ENCODE data around the gene CERK.

CERK gene

DNA sequence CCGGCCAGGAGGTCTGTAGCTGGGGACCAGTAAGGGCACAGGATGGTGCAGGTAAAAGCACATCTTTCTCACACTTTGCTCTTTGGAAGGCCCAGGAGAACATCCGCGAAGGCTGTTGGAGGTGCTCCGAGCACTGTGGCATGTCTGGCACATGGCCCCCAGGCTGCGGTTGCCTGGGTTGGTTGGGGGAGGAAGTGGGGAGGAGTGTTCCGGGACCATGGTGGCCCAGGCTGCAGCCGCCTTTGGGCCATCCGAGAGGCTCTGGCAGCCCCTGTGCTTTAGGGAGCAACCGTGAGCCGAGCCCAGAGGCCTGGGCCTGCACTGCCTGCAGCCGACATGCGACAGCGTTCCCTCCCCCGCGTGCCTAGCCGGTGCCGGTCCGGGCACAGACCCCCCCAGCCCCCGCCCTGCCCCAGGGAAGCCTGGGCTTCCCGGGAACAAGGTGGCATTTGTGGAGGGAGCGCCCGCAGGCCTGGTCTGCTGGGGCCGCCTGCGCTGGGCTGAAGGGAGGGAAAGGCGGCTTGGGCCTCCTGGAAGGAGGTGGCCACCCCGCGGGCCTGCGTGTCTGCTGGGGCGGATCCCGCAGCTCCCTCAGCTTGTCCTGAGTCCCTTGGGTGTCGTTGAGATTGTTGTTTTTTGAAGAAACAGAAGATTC is 59.9 kb downstream of the CERK start:
- no peak for DNase-seq (ENCODE audit: low read depth in 3 of 3)

DNA sequence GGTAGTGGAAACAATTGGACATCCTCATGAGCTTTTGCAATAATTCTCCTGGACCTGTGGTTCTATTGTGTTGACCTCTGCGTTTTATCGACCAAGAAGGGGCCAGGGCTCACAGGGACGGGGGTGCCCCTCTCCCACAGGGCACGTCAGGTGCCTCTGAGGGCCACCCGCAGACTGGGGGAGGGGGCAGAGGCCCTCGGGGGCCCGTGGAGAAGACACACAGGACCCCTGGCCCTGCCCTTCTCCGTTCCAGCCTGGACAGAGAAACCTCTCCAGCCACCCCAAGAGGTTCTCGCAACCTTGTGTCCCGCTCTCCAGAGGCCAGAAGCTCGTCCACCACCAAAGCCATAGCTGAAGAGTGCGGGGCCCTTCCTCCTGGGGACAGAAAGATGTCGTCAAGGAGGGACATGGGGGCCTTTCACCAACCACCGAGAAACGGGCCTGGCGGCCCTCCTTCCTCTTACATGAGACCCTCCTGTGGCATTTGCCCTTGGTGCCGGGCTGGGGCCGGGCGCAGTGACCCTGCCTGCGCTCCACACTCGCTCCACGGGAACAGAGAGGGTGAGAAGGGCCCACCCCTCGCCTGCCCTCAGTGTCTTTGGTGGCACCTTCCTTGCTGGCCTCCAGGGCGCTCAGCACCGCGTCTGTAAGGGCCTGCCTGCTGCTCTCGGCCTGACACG is 60.6 kb downstream of the CERK start:
- no peak for DNase-seq (ENCODE audit: low read depth in 3 of 3)

GRCh38 chr22:46676881-46677280 is 61.2 kb downstream of the CERK start:
- no peak for DNase-seq (ENCODE audit: low read depth in 3 of 3)

GRCh38 chr22:46676479-46676878 is 61.6 kb downstream of the CERK start:
- no peak for DNase-seq (ENCODE audit: low read depth in 3 of 3)

DNA sequence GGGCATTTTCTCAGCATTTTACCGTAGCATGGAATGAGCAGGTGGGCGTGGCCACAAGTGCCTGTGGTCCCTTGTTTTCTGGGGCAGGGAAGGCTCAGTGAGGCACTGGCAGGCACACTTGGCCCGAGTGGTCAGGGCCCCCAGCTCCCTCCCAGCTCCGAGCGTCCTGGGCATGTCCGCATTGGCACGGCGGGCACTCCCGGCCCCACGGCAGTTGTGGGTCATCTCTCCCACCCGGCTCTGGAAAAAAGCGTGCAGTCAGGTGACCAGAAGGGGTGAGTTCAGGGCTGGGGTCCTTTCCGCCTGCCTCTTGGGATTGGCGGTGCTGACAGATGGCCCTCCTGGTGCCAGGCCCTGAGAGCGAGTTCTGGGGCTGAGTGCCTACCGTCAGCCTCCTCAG is 62.1 kb downstream of the CERK start:
- no peak for DNase-seq (ENCODE audit: low read depth in 3 of 3)

DNA sequence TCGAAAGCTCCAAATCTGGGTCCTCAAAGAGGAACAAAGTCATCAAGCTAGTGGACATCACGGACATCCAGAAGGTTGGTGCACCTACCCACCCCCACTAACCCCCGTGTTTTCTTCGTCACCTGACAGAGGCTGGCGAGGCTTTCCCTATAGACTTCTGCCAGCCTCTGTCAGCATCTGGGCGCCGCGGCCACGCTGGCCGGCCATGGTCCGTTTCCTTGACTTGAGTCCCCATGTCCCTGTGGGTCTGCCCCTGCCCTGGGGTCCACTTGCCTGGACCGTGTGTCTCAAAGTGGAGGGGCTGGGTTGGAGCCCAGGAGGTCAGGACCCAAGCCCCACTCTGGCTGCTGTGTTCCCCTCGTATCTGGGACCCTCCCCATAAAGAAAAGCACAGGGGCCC is 62.6 kb downstream of the CERK start:
- DNase-seq (ENCODE audit: low read depth in 3 of 3) = no peak

- no peak for DNase-seq (ENCODE audit: low read depth in 3 of 3)
These were observed 63.1 kb downstream of the CERK start for GRCh38 chr22:46674906-46675305.

DNA sequence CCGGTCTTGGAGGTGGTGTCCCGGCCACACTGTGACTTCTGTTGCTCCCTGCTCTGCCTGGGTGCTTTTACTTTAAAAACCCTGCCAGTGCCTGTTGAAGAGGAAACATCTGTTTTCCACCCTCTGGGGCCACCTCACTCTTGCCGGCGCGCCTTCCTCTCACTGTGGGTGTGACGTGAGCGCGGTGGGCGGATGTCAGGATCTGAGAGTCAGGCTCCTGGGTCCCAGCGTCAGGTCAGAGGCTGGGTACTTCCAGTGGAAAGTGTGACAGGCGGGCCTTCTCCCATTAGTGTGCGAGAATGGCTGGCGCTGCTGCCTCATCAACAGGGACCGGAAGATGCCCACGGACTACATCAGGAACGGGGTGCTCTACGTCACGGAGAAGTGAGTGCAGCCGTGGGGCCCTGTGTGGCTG is 63.7 kb downstream of the CERK start:
- peak; percentile 91 to 96 (median 92) for DNase-seq (ENCODE audit: low read depth in 3 of 3)

DNA sequence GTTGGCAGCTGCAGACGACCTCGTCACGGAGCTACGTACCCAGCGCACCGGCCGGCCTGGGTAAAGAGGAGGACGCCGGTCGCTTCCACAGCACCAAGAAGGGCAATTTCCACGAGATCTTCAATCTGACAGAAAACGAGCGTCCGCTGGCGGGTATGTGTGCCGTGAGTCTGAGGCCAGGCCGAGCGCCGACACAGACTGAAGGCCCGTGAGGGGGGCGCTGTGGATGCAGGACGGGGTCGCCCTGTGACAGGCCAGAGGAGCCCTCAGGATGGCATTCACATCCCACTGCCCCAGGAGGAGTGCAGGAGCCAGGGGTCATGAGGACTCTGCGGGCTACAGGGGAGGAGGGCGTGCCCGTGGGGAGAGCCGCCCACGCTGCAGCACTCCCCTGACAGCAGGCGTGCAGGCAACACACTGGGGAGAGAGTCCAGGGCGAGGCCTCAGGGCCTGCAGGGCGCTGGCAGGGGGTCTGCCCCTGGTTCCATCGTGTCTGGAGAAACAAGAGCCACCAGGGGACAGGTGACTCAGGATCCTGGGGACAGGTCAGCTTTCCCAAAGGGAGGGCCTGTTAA is 64.3 kb downstream of the CERK start:
- DNase-seq (ENCODE audit: low read depth in 3 of 3) = peak in 1 of 3 donors; percentile 27

- DNase-seq (ENCODE audit: low read depth in 3 of 3) = no peak
These were observed 64.8 kb downstream of the CERK start for GRCh38 chr22:46673205-46673604.

GRCh38 chr22:46672731-46673130 is 65.3 kb downstream of the CERK start:
- no peak for DNase-seq (ENCODE audit: low read depth in 3 of 3)

- DNase-seq (ENCODE audit: low read depth in 3 of 3) = no peak
These were observed 66.1 kb downstream of the CERK start for GRCh38 chr22:46671824-46672432.

- no peak for DNase-seq (ENCODE audit: low read depth in 3 of 3)
These were observed 68.9 kb downstream of the CERK start for GRCh38 chr22:46669201-46669600.

DNA sequence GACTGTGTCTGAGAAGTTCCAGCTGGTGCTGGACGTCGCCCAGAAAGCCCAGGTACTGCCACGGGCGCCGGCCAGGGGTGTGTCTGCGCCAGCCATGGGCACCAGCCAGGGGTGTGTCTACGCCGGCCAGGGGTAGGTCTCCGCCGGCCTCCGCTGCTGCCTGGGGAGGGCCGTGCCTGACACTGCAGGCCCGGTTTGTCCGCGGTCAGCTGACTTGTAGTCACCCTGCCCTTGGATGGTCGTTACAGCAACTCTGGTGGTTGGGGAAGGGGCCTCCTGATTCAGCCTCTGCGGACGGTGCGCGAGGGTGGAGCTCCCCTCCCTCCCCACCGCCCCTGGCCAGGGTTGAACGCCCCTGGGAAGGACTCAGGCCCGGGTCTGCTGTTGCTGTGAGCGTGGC is 69.9 kb downstream of the CERK start:
- DNase-seq (ENCODE audit: low read depth in 3 of 3) = no peak

GRCh38 chr22:46667245-46667623 is 70.8 kb downstream of the CERK start:
- no peak for DNase-seq (ENCODE audit: low read depth in 3 of 3)

GRCh38 chr22:46666577-46667244 is 71.3 kb downstream of the CERK start:
- DNase-seq (ENCODE audit: low read depth in 3 of 3) = no peak

GRCh38 chr22:46665751-46666280 is 72.2 kb downstream of the CERK start:
- DNase-seq (ENCODE audit: low read depth in 3 of 3) = no peak

DNA sequence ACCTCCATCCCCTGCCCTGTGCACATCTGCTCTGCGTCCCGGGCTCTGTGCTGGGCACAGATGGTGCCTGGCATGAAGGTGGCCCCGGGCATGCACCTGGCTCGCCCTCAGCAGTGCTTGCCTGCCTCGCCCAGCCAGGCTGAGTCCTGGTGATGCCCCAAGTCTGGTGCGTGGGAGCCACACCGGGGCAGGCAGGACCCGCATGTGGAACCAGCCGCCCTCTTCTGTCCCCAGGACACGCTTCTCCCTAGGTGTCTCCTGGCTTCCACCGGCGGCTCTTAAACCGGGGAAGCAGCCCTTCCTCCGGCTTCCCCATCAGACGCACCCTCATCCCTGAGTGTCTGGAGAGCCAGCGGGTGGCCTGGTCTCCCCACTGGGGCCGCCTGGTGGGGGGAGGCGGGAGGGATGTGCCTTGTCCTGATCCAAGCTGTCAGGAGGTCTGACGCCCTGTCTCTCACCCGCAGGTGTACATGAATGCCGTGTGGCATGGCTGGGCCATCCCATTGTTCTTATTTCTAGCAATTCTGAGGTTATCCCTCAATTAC is 72.8 kb downstream of the CERK start:
- no peak for DNase-seq (ENCODE audit: low read depth in 3 of 3)

DNA sequence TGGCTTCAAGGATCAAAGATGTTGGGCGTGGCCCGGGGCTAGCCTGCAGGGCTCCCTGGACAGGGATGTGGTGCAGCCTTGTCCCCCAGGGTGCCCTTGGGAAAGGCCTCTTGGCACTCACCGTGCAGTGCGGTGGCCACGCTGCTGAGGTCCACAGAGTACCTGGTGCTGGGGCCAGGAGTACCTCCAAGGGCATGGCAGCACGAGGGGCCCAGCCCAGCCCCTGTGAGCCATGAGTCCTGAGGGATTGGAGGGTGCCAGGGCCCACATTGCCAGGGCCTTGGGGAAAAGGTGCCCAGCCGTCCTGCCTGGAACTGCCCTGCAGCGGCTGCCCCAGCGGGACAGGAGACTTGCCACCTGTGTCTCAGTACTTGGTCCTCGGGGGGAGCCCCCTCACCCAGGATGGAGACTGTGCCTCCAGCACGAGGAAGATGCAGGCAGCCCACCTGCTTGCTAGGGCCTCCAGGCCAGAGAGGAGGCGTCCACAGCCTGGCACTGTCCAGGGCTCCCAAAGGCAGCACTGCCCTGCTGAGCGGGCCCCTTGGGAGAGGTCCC is 73.7 kb downstream of the CERK start:
- DNase-seq (ENCODE audit: low read depth in 3 of 3) = no peak

GRCh38 chr22:46663436-46664100 is 74.5 kb downstream of the CERK start:
- no peak for DNase-seq (ENCODE audit: low read depth in 3 of 3)

- no peak for DNase-seq (ENCODE audit: low read depth in 3 of 3)
These were observed 75.1 kb downstream of the CERK start for GRCh38 chr22:46663001-46663400.

Data from stimulated activated CD4-positive, alpha-beta T cell treated with anti-CD3 and anti-CD28 coated beads, TNF-alpha, amount 100 ng/mL, for 48 hours (primary cell).